HG03354 (cell line): Measurements from ENCODE around the gene IDI2.
A peak's percentile ranks its signal among the peaks of the same experiment; 100 is the strongest.
"Not testable (repeated sequence)": the region's sequence is repeated elsewhere in the genome, so short reads cannot be mapped to it uniquely, and the experiment has no call there.

Source experiments
- ATAC-seq: cut with Tn5 transposase; IDR thresholded peaks from one replicate; pipeline ENCODE4 v1.9.1; 2021; ENCODE audit warnings: mild to moderate bottlenecking; ENCODE audit not compliant: unreplicated experiment, poor library complexity, severe bottlenecking

The IDI2 gene

GRCh38 chr10:1048349-1048731, 22.7 kb upstream of the IDI2 start:
- ATAC-seq: peak; percentile 0

GRCh38 chr10:1047937-1048336, 22.3 kb upstream of the IDI2 start:
- ATAC-seq: no peak

- ATAC-seq: no peak
These were observed 19.8 kb upstream of the IDI2 start for GRCh38 chr10:1045415-1045814.

DNA sequence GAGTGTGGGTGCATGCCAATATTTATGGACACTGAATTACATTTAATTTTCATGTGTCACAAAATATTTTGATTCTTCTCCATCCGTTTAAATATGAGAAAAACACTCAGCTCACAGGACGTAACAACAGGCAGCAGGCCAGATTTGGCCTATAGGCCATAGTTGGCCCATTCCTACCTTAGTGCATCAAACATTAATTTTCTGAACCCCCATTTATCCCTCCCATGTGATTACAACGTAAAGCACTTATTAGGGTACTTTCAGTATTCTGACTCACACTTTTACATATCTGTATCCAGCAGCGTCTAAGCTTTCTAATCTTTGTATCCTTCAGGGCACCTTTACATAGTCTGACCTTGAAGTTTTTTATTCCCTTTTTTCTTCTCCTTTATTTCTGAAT, 19.3 kb upstream of the IDI2 start:
- ATAC-seq: no peak

DNA sequence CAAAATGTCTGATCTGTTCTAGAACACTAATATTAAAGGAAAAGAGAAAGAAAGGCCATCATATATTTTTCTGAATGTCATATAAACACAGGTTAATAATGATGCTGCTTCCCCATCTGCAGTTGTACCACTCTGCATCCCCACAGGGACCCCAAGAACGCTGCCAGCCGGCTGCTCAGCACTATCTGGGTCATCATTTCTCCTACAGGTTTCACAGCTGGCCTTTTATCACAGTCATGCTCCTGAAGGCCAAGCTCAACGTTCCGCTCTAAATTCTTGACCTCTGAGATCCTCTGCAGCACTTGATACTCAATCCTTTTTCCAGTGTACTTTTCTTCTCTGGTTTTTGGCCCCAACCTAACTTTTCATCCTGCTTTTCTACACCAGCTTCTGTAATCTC, 18.5 kb upstream of the IDI2 start:
- ATAC-seq: no peak

- ATAC-seq: peak; percentile 69
These were observed 17.9 kb upstream of the IDI2 start for GRCh38 chr10:1043532-1043995.

DNA sequence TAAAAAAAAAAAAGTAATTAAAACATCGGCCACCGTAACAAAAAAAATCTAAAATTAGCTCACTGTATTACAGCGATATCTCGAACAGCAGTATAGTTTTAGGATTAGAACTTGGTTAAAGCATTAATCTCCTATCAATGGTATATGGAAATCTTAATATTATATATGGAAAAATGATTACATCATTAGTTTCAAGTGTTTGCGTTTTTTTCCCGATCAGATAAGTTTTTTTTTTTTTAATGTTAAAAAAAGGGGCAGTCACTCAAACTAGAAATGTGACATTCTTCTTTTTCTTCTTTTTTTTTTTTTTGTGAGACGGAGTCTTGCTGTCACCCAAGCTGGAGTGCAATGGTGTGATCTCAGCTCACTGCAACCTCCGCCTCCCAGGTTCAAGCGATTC, 15.9 kb upstream of the IDI2 start:
- ATAC-seq: no peak

DNA sequence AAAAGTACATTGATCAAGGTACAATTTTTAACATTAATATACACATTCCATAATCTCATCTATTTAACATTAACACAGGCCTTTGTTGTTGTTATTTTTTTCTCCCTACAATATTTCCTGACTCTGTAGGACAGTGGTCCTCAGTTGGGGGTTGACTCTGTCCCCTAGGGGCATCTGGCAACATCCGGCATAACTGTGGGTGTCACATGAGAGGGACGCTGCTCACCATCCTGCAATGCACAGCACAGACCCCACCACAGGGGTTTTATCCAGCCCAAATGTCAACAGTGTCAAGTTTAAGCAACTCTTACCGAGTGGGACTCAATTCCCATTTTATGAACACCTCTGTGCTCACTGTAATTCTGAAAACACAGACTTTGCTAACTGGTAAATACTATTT, 14.5 kb upstream of the IDI2 start:
- ATAC-seq: no peak

DNA sequence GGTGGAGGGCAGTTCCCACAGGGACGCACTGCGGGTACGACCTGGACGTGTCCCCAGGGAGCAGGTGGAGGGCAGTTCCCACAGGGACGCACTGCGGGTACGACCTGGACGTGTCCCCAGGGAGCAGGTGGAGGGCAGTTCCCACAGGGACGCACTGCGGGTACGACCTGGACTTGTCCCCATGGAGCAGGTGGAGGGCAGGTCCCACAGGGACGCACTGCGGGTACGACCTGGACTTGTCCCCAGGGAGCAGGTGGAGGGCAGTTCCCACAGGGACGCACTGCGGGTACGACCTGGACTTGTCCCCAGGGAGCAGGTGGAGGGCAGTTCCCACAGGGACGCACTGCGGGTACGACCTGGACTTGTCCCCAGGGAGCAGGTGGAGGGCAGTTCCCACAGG, 13.1 kb upstream of the IDI2 start:
- ATAC-seq: not testable (repeated sequence)

DNA sequence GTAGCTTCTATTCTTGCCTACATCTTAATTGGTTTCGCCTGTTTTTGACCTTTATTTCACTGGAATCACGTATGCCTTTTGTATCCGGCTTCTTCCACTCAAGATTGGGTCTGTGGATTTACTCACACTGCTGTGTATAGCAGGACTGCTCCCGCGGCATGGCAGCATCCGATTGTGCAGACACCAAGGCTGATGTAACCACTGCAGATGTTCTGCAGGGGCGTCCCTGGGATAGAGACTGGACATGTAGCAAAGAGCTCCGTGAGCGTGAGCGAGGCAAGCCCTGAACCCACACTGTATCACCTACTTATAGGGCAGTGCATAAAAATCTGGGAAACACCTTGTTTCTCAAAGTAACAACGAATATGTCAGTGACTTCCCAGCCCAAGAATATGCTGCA, 11.4 kb upstream of the IDI2 start:
- ATAC-seq: no peak

- peak; percentile 83 for ATAC-seq
These were observed 10.7 kb upstream of the IDI2 start for GRCh38 chr10:1036341-1036791.

GRCh38 chr10:1035201-1035600, 9.5 kb upstream of the IDI2 start:
- no peak for ATAC-seq

DNA sequence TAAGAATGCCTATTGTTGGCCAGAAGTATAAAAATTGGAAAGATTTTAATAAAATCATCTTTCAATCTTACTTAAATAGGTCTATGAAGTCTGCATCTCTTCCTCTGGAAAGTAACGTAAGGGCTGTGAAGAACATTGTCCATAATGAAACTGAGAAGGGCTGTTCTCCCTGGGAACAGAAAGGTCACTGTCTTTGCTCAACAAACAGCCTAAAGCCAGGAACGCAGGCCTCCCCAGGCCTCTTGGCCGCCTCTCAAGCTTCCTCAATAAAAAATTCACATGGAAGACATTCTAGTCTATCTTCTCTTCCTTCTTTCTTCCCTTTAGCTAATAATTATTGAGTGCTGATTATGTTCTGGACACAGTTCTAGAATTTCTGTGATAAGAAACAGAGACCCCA, 9.1 kb upstream of the IDI2 start:
- ATAC-seq: no peak

DNA sequence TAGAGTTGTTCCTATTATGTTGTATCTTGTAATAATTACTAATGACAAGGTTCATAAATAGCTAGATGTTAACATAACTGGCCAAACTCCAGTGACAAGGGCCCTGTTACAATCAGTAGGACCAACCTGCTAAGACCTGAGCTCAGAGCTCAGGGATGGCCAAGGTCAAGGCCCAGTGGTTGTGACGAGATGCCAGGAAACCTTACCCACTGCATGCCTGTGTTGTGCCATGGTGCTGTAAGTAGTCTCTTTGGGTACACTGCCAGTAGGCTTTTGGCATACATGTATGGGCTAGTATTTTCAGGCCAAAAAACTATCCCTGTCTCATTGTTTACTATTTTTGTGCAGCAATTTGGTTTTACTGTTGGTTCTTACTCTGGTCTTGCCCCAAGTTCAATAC, 7.9 kb upstream of the IDI2 start:
- ATAC-seq: no peak

GRCh38 chr10:1029838-1030237, 4.2 kb upstream of the IDI2 start:
- ATAC-seq: no peak

GRCh38 chr10:1026578-1026977, 919 bp upstream of the IDI2 start:
- no peak for ATAC-seq

DNA sequence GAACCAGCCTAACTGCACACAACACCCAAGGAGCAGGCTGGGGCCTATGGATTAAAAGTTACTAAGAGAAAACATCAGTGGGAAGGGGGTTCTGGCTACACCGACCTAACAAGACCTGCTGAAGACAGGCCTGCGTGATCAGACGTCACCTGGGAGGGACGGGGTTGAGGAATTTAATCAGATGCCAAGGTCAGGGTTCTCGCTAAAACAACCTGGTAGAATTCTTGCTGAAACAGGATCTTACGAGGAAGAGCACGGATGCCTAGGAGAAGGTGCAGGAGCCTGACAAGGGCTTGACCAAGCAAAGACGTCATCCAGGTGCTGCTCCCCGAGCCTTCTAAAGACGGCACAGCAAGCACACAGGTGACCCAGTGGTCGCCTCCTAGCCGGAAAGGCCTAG, 1.6 kb downstream of the IDI2 start:
- ATAC-seq: no peak

DNA sequence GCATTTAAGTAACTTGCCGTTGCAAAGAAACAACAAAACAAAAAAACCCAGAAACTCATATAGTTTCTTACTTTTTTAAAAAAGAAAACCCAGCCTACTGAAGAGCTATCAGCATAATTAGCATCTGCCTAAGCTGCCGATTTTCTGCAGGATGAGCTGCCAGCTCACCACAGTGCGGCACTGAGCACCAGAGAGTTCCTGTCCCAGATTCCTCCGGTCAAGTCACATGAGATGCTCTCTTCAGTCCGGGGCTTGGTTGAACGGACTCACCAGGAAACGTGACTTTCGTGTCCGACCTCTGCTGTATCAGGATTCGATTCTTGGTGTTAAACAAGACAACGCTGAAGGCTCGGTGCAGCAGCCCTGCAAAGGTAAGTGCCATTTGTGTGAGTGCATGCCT, 3.2 kb downstream of the IDI2 start:
- ATAC-seq: no peak

DNA sequence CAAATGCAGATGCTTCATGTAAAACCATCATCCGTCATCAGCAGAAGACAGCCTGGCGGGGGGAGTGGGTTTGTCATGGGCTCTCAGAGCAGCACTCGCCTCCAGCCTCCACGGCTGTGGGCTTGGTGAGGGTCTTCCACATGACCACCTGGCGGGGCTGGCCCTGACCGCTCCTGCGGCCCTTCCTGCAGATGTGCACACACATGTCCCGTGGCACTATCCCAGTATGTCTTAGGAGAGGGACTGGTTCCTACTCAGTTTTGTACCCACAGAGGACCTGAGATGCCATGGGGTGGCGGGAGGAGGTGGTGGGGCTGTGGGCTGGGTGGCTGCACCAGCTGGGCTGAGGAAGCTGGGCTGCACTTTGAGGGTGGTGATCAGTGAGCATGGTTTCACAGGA, 4.7 kb downstream of the IDI2 start:
- no peak for ATAC-seq

DNA sequence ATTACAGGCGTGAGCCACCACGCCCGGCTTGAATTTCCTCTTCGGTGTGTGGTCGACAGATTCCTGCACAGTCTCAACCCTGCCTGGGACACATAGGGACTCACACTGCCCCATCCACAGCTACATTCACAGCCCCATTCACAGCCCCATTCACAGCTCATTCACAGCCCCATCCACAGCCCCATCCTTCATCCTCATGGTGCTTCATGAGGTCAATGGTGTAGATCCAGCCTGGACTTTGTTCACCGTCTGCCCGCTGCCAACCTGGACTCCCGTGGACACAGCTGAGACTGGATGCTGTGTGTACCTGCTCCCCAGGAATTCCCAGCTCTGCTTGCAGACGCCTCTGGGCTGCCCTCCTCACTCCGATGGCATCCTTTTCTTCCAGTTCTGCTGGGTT, 5.2 kb downstream of the IDI2 start:
- ATAC-seq: no peak

GRCh38 chr10:1019362-1019761, 6.3 kb downstream of the IDI2 start:
- no peak for ATAC-seq

DNA sequence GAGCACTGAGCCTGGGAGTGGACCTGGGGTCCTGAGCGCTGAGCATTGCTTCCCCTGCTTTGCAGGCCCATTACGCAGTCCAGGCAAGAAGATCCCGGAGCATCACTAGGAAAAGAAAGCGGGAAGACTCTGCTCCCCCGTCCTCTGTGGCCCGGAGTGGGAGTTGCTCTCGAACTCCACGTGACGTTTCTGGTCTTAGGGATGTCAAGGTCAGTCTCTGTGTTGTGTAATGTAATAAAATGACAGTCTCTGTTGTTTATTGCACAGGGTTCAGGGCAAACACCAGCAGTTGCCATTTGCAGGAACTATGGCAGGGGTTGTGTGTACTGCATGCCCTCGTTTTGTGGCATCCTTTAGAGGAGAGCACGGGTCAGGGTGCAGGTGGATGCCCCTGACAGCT, 10.0 kb downstream of the IDI2 start:
- ATAC-seq: no peak

DNA sequence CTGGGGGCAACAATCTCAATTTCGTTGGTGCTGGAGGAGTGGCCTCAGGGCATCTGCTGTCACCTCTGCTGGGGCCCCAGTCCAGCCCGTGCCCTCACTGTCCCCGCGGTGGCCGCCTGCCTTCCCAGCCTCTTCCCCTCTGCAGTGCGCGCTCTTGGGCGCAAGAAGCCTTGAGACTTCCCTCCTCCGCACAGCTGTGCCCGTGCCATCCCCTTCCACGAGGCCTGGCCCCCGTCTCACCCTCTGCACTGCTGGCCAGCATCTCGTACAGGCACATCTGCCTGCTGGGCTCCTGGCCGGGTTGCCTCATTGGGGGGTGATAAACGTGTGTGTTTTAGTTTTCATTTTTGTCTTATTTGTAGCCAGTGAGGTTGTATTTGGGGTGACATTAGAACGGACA, 14.0 kb downstream of the IDI2 start:
- ATAC-seq: no peak
